Liver (tissue), 9 donors: ENCODE results near the gene EML4. TPM values are rescaled to one million over a fixed set of nuclear protein-coding genes. Genes with fewer than 3 reads are reported as not detected.

Source experiments
- DNase-seq: peaks from one replicate; pipeline ENCODE4 v3.0.0-alpha.2; 2017; ENCODE audit warnings: low spot score
- H3K27ac ChIP-seq, 2 donors: one replicate each; pipeline ENCODE4 v1.7.0; 2013; ENCODE audit warnings: inconsistent platforms in 2 of 2, low read length in 2 of 2, control low read depth in 1 of 2, low read depth in 1 of 2, mild to moderate bottlenecking in 1 of 2
- H3K27me3 ChIP-seq, 4 donors: one replicate each; pipeline versions ENCODE4 v1.6.1 to v1.7.0; 2013; ENCODE audit warnings: low read length in 3 of 4, inconsistent platforms in 1 of 4, mild to moderate bottlenecking in 1 of 4, moderate library complexity in 1 of 4; ENCODE audit not compliant: control insufficient read depth in 4 of 4, insufficient read depth in 4 of 4
- H3K36me3 ChIP-seq, 4 donors: one replicate each; pipeline versions ENCODE4 v1.6.1 to v1.7.0; 2013; ENCODE audit warnings: low read length in 3 of 4, mild to moderate bottlenecking in 3 of 4, low read depth in 1 of 4, moderate library complexity in 1 of 4; ENCODE audit not compliant: control insufficient read depth in 4 of 4, insufficient read depth in 3 of 4
- H3K4me1 ChIP-seq, 4 donors: one replicate each; pipeline versions ENCODE4 v1.6.1 to v1.7.0; 2013; ENCODE audit warnings: low read length in 3 of 4, mild to moderate bottlenecking in 3 of 4, moderate library complexity in 1 of 4; ENCODE audit not compliant: control insufficient read depth in 4 of 4, insufficient read depth in 4 of 4
- H3K4me3 ChIP-seq, 3 donors: one replicate each; pipeline versions ENCODE4 v1.6.1 to v1.7.0; 2013; ENCODE audit warnings: low read length in 3 of 3, control low read depth in 1 of 3, low read depth in 1 of 3, mild to moderate bottlenecking in 1 of 3
- H3K9ac ChIP-seq, 2 donors: one replicate each; pipeline ENCODE4 v1.7.0; 2013; ENCODE audit warnings: low read length in 2 of 2, mild to moderate bottlenecking in 2 of 2, moderate library complexity in 2 of 2, control low read depth in 1 of 2, low read depth in 1 of 2
- H3K9me3 ChIP-seq, 4 donors: one replicate each; pipeline versions ENCODE4 v1.6.1 to v1.7.0; 2013; ENCODE audit warnings: low read length in 3 of 4; ENCODE audit not compliant: control insufficient read depth in 4 of 4
- ATF3 ChIP-seq: IDR thresholded peaks from 2 replicates; pipeline ENCODE4 v1.6.1; 2016; ENCODE audit warnings: antibody characterized with exemption
- CTCF ChIP-seq: fragments of 150-350 bp; IDR thresholded peaks from 2 replicates; pipeline ENCODE4 v1.5.1; 2017; ENCODE audit warnings: improper control_type of control experiment, low read depth, low read length; ENCODE audit not compliant: missing input control
- EGR1 ChIP-seq, 2 donors: IDR thresholded peaks; 2 replicates each; pipeline ENCODE4 v1.6.1; 2016 to 2018; ENCODE audit warnings: antibody characterized with exemption in 2 of 2, low read depth in 2 of 2
- FOXA1 ChIP-seq: IDR thresholded peaks from 2 replicates; pipeline ENCODE4 v1.6.1; 2016; ENCODE audit warnings: antibody characterized with exemption
- FOXA2 ChIP-seq: IDR thresholded peaks from 2 replicates; pipeline ENCODE4 v1.6.1; 2016; ENCODE audit warnings: antibody characterized with exemption
- GABPA ChIP-seq, 2 donors: IDR thresholded peaks in 1 of 2; conservative IDR thresholded peaks in 1 of 2; 2 replicates each; pipeline ENCODE4 v1.6.1; 2016; ENCODE audit warnings: antibody characterized with exemption in 2 of 2, mild to moderate bottlenecking in 1 of 2, moderate library complexity in 1 of 2
- HNF4A ChIP-seq, 2 donors: conservative IDR thresholded peaks; 2 replicates each; pipeline ENCODE4 v1.6.1; 2016; ENCODE audit warnings: antibody characterized with exemption in 2 of 2, mild to moderate bottlenecking in 2 of 2
- HNF4G ChIP-seq: IDR thresholded peaks from 2 replicates; pipeline ENCODE4 v1.6.1; 2016; ENCODE audit warnings: antibody characterized with exemption
- JUND ChIP-seq, 2 donors: IDR thresholded peaks; 2 replicates each; pipeline ENCODE4 v1.6.1; 2016; ENCODE audit warnings: antibody characterized with exemption in 2 of 2
- MAX ChIP-seq: IDR thresholded peaks from 2 replicates; pipeline ENCODE4 v1.6.1; 2016; ENCODE audit warnings: antibody characterized with exemption
- NR2F2 ChIP-seq: IDR thresholded peaks from 2 replicates; pipeline ENCODE4 v1.6.1; 2016; ENCODE audit warnings: antibody characterized with exemption
- RAD21 ChIP-seq, 2 donors: IDR thresholded peaks; 2 replicates each; pipeline ENCODE4 v1.6.1; 2016; ENCODE audit warnings: antibody characterized with exemption in 2 of 2, mild to moderate bottlenecking in 2 of 2
- REST ChIP-seq: IDR thresholded peaks from 2 replicates; pipeline ENCODE4 v1.6.1; 2016; ENCODE audit warnings: antibody characterized with exemption, mild to moderate bottlenecking
- RXRA ChIP-seq, 2 donors: IDR thresholded peaks; 2 replicates each; pipeline ENCODE4 v1.6.1; 2017 to 2018; ENCODE audit warnings: antibody characterized with exemption in 2 of 2, mild to moderate bottlenecking in 1 of 2
- SP1 ChIP-seq: IDR thresholded peaks from 2 replicates; pipeline ENCODE4 v1.6.1; 2018; ENCODE audit warnings: antibody characterized with exemption, mild to moderate bottlenecking
- TAF1 ChIP-seq: conservative IDR thresholded peaks from 2 replicates; pipeline ENCODE4 v1.6.1; 2016; ENCODE audit warnings: antibody characterized with exemption, mild to moderate bottlenecking
- YY1 ChIP-seq: IDR thresholded peaks from 2 replicates; pipeline ENCODE4 v1.6.1; 2016; ENCODE audit warnings: antibody characterized with exemption, mild to moderate bottlenecking
- ZBTB33 ChIP-seq: IDR thresholded peaks from 2 replicates; pipeline ENCODE4 v1.6.1; 2016; ENCODE audit warnings: antibody characterized with exemption
- WGBS: extraction: QIAGEN DNeasy Blood & Tissue Kit; methylation state at CpG from one replicate; pipeline ENCODE4 v1.1.7; 2013; 5-methylcytosine and 5-hydroxymethylcytosine counted together
- polyA plus RNA-seq, 2 donors: library from polyadenylated mRNA; stranded (reverse) in 1 of 2; unstranded in 1 of 2; fragments of 200-250 nt in 1 of 2; fragments of >200 nt in 1 of 2; fragmentation: Nextera tagmentation in 1 of 2; extraction: Ambion mirVana in 1 of 2; gene quantifications; one replicate each; pipeline versions ENCODE4 v1.2.1 to v1.2.3, GENCODE V29; 2013 to 2015
- total RNA-seq, 2 donors: library from RNA; depleted of rRNA; stranded (reverse); fragments of >200 nt; gene quantifications; one replicate each; pipeline ENCODE4 v1.2.3, GENCODE V29; 2014
- donor health status: healthy.
- donor health status: healthy.
- donor health status: healthy.
- donor health status: healthy.
- donor health status: healthy.

EML4 gene
- total and polyA plus RNA-seq, 4 donors: 12.8 to 49.6 (median 34.8) TPM

- H3K36me3 ChIP-seq: peaks cover 4 to 37% (median 16%) of the 10 kb centered on the region in 4 donors
- no peak overlapping the region for H3K9ac ChIP-seq
- no peaks in the 10 kb centered on the region for H3K27me3 ChIP-seq
- WGBS: 97% methylated on average over 2 of the region's 2 CpGs
- DNase-seq: no peak
- no peak overlapping the region for H3K4me3 ChIP-seq
- no peaks in the 10 kb centered on the region for H3K9me3 ChIP-seq
- no peak for TF ChIP-seq JUND (IDR thresholded peaks at IDR 0.05)
- H3K27ac ChIP-seq: no peak overlapping the region
- peaks cover 0 to 2% (median under 1%) of the 10 kb centered on the region in 4 donors for H3K4me1 ChIP-seq
Measured at GRCh38 chr2:42321452-42322064, 152.4 kb downstream of the EML4 start.

- 98% methylated on average over 4 of the region's 4 CpGs for WGBS
- Histone ChIP-seq H3K36me3 (peaks cover 3 to 23% (median 12%) of the 10 kb centered on the region in 4 donors), H3K9me3 (no peaks in the 10 kb centered on the region), H3K4me1 (peaks cover 1 to 13% (median 8%) of the 10 kb centered on the region in 4 donors), H3K9ac (no peak overlapping the region), H3K4me3 (no peak overlapping the region), H3K27me3 (no peaks in the 10 kb centered on the region), H3K27ac (no peak overlapping the region)
- no peak for TF ChIP-seq CTCF
- TF ChIP-seq RXRA (IDR thresholded peaks at IDR 0.05): no peak
- TF ChIP-seq NR2F2: no peak
- no peak for TF ChIP-seq ZBTB33
- TF ChIP-seq ATF3: no peak
- TF ChIP-seq GABPA (IDR thresholded peaks at IDR 0.05 in 1 of 2, conservative IDR thresholded peaks at IDR 0.05 in 1 of 2): no peak
- TF ChIP-seq EGR1 (IDR thresholded peaks at IDR 0.05; ENCODE audit: low read depth in 2 of 2): no peak
- no peak for TF ChIP-seq HNF4A (conservative IDR thresholded peaks at IDR 0.05)
- no peak for TF ChIP-seq TAF1
- no peak for TF ChIP-seq RAD21 (IDR thresholded peaks at IDR 0.05)
- TF ChIP-seq FOXA2: no peak
- TF ChIP-seq JUND (IDR thresholded peaks at IDR 0.05): no peak
- no peak for TF ChIP-seq MAX
- no peak for TF ChIP-seq HNF4G
- TF ChIP-seq YY1: no peak
- TF ChIP-seq FOXA1: no peak
- TF ChIP-seq REST: no peak
- TF ChIP-seq SP1: no peak
- DNase-seq: no peak
Measured at GRCh38 chr2:42324244-42324643, 155.1 kb downstream of the EML4 start.
